ENCODE data around the gene PPP1R3F. TPM values are rescaled to one million over a fixed set of nuclear protein-coding genes. Genes with fewer than 3 reads are reported as not detected.

PPP1R3F gene
- total RNA-seq, 1 experiment from 2014 or later, result 1.6 TPM

DNA sequence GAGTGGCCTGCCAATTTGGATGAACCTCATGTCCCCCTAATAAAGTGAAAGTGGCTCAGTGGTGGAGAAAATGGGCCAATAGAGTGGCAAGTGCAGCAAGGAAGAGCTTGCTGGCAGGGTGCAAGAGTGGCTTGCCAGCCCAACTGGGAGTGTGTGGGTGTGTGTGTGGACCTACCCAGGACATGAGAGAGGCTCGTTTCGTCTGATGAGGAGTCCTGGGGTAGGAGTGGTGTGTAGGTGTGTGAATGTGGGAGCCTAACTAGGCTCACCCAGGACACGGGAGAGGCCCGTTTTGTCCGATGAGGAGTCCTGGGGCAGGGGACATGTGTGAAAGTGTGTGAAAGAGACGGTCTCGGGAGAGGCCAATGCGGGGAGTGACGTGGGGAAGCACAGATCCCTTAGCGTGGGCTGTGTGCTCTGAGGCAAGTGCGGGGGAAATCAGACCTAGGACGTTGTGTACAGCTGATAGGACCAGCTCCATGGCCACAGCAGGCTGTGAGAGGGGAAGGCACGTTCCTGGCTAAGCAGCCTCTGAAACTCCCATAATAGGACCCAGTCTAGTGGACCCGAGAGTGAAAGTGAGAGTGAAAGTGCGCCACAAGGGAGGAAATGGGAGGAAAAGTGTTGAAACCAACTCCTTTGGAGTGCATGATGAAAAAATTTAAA is 39.1 kb downstream of the PPP1R3F start:
- Histone ChIP-seq H4K20me1 (ENCODE audit: insufficient read depth) (no peaks in the 10 kb centered on the region), H3K4me3 (replicated peaks in 1 of 2; ENCODE audit: low read depth in 1 of 2, low read length in 2 of 2) (no peak overlapping the region), H3K79me2 (ENCODE audit: insufficient read depth, low read length) (no peaks in the 10 kb centered on the region), H3K9me3 (ENCODE audit: control insufficient read depth in 1 of 2, insufficient read depth in 1 of 2, low read depth in 1 of 2, low read length in 2 of 2) (no peaks in the 10 kb centered on the region), H3K36me3 (ENCODE audit: control insufficient read depth in 1 of 2, insufficient read depth in 2 of 2, low read length in 2 of 2) (no peaks in the 10 kb centered on the region), H3K9me2 (ENCODE audit: insufficient read depth) (no peaks in the 10 kb centered on the region), H3K27ac (ENCODE audit: low read depth, low read length) (no peak overlapping the region), H3K27me3 (ENCODE audit: insufficient read depth, low read length) (no peaks in the 10 kb centered on the region), H3K9ac (ENCODE audit: low read length) (no peak overlapping the region), H2AFZ (ENCODE audit: low read depth, low read length, poor library complexity, severe bottlenecking) (no peak overlapping the region), H3K4me2 (ENCODE audit: low read length) (no peak overlapping the region), H3K4me1 (ENCODE audit: control insufficient read depth in 1 of 2, insufficient read depth in 2 of 2, low read length in 2 of 2) (no peaks in the 10 kb centered on the region)
- ATAC-seq (no peak), DNase-seq (ENCODE audit: low read depth, low spot score) (no peak)
- BruUV-seq (replicated peaks), result no TSS peak
- no peak for TF ChIP-seq SRF (IDR thresholded peaks at IDR 0.05; ENCODE audit: low read depth)
- no peak for TF ChIP-seq EZH2phosphoT487 (IDR thresholded peaks at IDR 0.05; ENCODE audit: borderline replicate concordance)
- TF ChIP-seq, protein P1, sequence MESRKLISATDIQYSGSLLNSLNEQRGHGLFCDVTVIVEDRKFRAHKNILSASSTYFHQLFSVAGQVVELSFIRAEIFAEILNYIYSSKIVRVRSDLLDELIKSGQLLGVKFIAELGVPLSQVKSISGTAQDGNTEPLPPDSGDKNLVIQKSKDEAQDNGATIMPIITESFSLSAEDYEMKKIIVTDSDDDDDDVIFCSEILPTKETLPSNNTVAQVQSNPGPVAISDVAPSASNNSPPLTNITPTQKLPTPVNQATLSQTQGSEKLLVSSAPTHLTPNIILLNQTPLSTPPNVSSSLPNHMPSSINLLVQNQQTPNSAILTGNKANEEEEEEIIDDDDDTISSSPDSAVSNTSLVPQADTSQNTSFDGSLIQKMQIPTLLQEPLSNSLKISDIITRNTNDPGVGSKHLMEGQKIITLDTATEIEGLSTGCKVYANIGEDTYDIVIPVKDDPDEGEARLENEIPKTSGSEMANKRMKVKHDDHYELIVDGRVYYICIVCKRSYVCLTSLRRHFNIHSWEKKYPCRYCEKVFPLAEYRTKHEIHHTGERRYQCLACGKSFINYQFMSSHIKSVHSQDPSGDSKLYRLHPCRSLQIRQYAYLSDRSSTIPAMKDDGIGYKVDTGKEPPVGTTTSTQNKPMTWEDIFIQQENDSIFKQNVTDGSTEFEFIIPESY (IDR thresholded peaks at IDR 0.05; ENCODE audit: extremely low read depth, insufficient replicate concordance, low read length), result no peak
- ChIA-PET RAD21 (ENCODE audit: low non-redundant PET in 1 of 2, low total read pairs in 2 of 2, uncharacterized antibody in 2 of 2, unreplicated experiment in 2 of 2) (no interaction called here), POLR2A (no interaction called here), CTCF (no interaction called here)
- intact Hi-C loops (cut with micrococcal nuclease), result no loop called here

DNA sequence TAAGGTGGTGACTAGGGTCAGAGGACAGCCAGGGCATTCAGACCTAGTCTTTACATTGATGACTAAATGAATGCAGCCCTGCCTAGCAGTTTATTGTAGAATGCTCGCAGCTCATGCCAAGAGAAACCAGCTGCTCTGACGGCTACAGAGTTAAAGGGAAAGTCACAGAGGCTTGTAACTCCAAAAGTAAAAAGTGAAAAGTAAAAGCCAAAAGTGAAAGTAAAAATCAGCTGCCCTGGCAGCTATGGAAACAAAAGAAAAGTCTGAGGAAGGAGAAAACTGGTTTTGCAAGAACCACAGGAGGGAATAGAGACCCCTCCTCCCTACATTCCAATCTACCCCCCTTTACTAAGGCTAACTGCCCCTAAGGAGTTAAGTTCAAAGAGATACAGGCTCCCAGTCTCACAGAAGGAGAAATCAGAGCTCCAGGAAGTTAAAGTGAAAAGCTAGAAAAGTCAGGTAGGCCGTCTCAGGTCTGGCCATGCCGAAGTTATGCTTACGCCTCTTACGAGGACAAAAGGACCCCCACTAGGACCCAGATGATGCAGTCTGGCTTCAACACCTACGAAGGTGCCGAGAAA is 39.9 kb downstream of the PPP1R3F start:
- intact Hi-C loops (cut with micrococcal nuclease), result no loop called here
- no peaks in the 10 kb centered on the region for H3K36me3 ChIP-seq (ENCODE audit: control insufficient read depth in 1 of 2, insufficient read depth in 2 of 2, low read length in 2 of 2)
- no peaks in the 10 kb centered on the region for H3K27me3 ChIP-seq (ENCODE audit: insufficient read depth, low read length)
- H3K27ac ChIP-seq (ENCODE audit: low read depth, low read length), result no peak overlapping the region
- H3K4me1 ChIP-seq (ENCODE audit: control insufficient read depth in 1 of 2, insufficient read depth in 2 of 2, low read length in 2 of 2), result no peaks in the 10 kb centered on the region
- no peak for DNase-seq (ENCODE audit: low read depth, low spot score)
- ChIA-PET RAD21 (ENCODE audit: low non-redundant PET in 1 of 2, low total read pairs in 2 of 2, uncharacterized antibody in 2 of 2, unreplicated experiment in 2 of 2) (no interaction called here), CTCF (no interaction called here), POLR2A (no interaction called here)
- no peaks in the 10 kb centered on the region for H3K9me2 ChIP-seq (ENCODE audit: insufficient read depth)
- no peak for ATAC-seq
- no peaks in the 10 kb centered on the region for H4K20me1 ChIP-seq (ENCODE audit: insufficient read depth)
- no peak overlapping the region for H2AFZ ChIP-seq (ENCODE audit: low read depth, low read length, poor library complexity, severe bottlenecking)
- H3K4me3 ChIP-seq (replicated peaks in 1 of 2; ENCODE audit: low read depth in 1 of 2, low read length in 2 of 2), result no peak overlapping the region
- no peaks in the 10 kb centered on the region for H3K79me2 ChIP-seq (ENCODE audit: insufficient read depth, low read length)
- no peak overlapping the region for H3K9ac ChIP-seq (ENCODE audit: low read length)
- no TSS peak for BruUV-seq (replicated peaks)
- no peaks in the 10 kb centered on the region for H3K9me3 ChIP-seq (ENCODE audit: control insufficient read depth in 1 of 2, insufficient read depth in 1 of 2, low read depth in 1 of 2, low read length in 2 of 2)
- H3K4me2 ChIP-seq (ENCODE audit: low read length), result no peak overlapping the region
- TF ChIP-seq TCF7L2 (IDR thresholded peaks at IDR 0.05; ENCODE audit: borderline replicate concordance, extremely low read depth, insufficient read depth, insufficient read length), result no peak
- no peak for TF ChIP-seq ELF1 (IDR thresholded peaks at IDR 0.05; ENCODE audit: borderline replicate concordance, low read depth)
- TF ChIP-seq, protein P2, sequence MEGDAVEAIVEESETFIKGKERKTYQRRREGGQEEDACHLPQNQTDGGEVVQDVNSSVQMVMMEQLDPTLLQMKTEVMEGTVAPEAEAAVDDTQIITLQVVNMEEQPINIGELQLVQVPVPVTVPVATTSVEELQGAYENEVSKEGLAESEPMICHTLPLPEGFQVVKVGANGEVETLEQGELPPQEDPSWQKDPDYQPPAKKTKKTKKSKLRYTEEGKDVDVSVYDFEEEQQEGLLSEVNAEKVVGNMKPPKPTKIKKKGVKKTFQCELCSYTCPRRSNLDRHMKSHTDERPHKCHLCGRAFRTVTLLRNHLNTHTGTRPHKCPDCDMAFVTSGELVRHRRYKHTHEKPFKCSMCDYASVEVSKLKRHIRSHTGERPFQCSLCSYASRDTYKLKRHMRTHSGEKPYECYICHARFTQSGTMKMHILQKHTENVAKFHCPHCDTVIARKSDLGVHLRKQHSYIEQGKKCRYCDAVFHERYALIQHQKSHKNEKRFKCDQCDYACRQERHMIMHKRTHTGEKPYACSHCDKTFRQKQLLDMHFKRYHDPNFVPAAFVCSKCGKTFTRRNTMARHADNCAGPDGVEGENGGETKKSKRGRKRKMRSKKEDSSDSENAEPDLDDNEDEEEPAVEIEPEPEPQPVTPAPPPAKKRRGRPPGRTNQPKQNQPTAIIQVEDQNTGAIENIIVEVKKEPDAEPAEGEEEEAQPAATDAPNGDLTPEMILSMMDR (IDR thresholded peaks at IDR 0.05 in 2 of 3, conservative IDR thresholded peaks at IDR 0.05 in 1 of 3; ENCODE audit: borderline replicate concordance in 1 of 3, insufficient read depth in 1 of 3, low read depth in 2 of 3, low read length in 2 of 3), result no peak
- TF ChIP-seq CEBPB (IDR thresholded peaks at IDR 0.05; ENCODE audit: low read depth), result no peak
- TF ChIP-seq, protein P1 (IDR thresholded peaks at IDR 0.05; ENCODE audit: extremely low read depth, insufficient replicate concordance, low read length), result no peak
- no peak for TF ChIP-seq FOSL1 (IDR thresholded peaks at IDR 0.05; ENCODE audit: low read depth)
- no peak for TF ChIP-seq SP1 (IDR thresholded peaks at IDR 0.05; ENCODE audit: low read depth)
- TF ChIP-seq, protein P3, sequence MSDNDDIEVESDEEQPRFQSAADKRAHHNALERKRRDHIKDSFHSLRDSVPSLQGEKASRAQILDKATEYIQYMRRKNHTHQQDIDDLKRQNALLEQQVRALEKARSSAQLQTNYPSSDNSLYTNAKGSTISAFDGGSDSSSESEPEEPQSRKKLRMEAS (IDR thresholded peaks at IDR 0.05), result no peak
- no peak for TF ChIP-seq CBX3 (IDR thresholded peaks at IDR 0.05; ENCODE audit: low read depth)
- no peak for TF ChIP-seq EZH2 (IDR thresholded peaks at IDR 0.05)
- no peak for TF ChIP-seq EZH2phosphoT487 (IDR thresholded peaks at IDR 0.05; ENCODE audit: borderline replicate concordance)

All from HCT116 (cell line).